ENCODE data around the gene STX8.
A peak's percentile ranks its signal among the peaks of the same experiment; 100 is the strongest.

The STX8 gene

GRCh38 chr17:9279893-9280292 lies 295.7 kb downstream of the STX8 start:
- no peak overlapping the region for H3K4me3 Mint-ChIP-seq

GRCh38 chr17:9274973-9275372 lies 300.6 kb downstream of the STX8 start:
- Mint-ChIP-seq H3K27me3 (ENCODE audit: low read depth) (no peaks in the 10 kb centered on the region), H3K27ac (no peak overlapping the region), H3K4me3 (no peak overlapping the region), H3K4me1 (ENCODE audit: low read depth) (peaks cover 12% of the 10 kb centered on the region), H3K36me3 (ENCODE audit: low read depth) (no peaks in the 10 kb centered on the region), H3K9me3 (no peaks in the 10 kb centered on the region)
- no peak for DNase-seq (ENCODE audit: low spot score)

More at GRCh38 chr17:9279893-9280292, 295.7 kb downstream of the STX8 start:
- no peak overlapping the region for H3K27ac Mint-ChIP-seq
- H3K27me3 Mint-ChIP-seq (ENCODE audit: low read depth), result no peaks in the 10 kb centered on the region
- H3K4me1 Mint-ChIP-seq (ENCODE audit: low read depth), result no peaks in the 10 kb centered on the region
- no peaks in the 10 kb centered on the region for H3K9me3 Mint-ChIP-seq
- no peaks in the 10 kb centered on the region for H3K36me3 Mint-ChIP-seq (ENCODE audit: low read depth)
- DNase-seq (ENCODE audit: low spot score), result no peak

DNA sequence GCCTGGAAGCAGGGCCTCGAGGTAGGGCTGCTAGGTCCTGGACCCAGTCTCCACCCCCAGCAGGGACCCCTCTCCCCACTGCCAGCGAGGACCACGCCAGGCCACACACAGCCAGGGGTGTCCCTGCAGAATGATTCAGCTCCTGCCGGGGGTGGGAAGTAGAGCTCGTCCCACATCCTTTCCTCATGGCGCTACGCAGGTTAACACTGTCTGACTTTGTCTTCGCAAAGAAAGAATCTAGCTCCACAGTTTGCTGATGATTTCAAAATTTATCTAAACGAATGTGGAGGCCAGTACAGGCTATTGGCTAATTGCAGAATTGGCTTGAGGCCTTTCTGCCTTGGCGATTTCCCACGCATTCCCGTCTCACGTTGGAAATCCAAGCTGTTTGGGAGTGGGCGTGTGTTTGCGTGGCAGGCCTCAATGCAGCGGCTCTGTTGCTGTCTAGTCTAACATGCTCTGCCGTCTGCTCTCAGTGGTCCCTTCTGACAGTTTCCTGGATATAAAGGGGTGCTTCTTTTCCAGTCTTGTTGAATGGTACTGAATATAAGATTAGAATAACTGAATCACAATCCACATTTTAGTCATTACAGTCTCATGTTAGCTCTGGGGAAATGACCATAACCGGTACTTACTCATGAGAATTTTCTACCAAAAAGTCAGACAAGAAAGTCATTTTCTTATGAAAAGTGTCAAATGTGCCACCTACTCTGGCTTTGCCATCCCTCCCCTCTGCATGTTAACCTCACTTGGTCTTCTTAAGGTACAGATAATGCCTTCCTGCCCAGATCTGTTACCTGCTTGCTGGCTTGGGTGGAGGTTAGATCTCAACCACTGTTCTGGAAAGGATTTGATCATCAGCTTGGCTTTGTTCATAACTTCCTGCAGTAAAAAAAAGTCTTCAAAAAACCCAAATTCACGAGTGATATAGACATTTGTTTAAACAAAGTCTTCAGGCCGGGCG lies 301.9 kb downstream of the STX8 start:
- peak; percentile 62 for DNase-seq (ENCODE audit: low spot score)
- Mint-ChIP-seq H3K27me3 (ENCODE audit: low read depth) (no peaks in the 10 kb centered on the region), H3K9me3 (no peaks in the 10 kb centered on the region), H3K36me3 (ENCODE audit: low read depth) (no peaks in the 10 kb centered on the region), H3K4me3 (peak overlapping the region; percentile 3), H3K27ac (peak overlapping the region; percentile 26), H3K4me1 (ENCODE audit: low read depth) (peaks cover 12% of the 10 kb centered on the region)

GRCh38 chr17:9272501-9273200 lies 303.0 kb downstream of the STX8 start:
- no peaks in the 10 kb centered on the region for H3K36me3 Mint-ChIP-seq (ENCODE audit: low read depth)
- no peak overlapping the region for H3K27ac Mint-ChIP-seq
- no peak for DNase-seq (ENCODE audit: low spot score)
- H3K9me3 Mint-ChIP-seq, result no peaks in the 10 kb centered on the region
- no peaks in the 10 kb centered on the region for H3K27me3 Mint-ChIP-seq (ENCODE audit: low read depth)
- no peak overlapping the region for H3K4me3 Mint-ChIP-seq
- peaks cover 12% of the 10 kb centered on the region for H3K4me1 Mint-ChIP-seq (ENCODE audit: low read depth)

DNA sequence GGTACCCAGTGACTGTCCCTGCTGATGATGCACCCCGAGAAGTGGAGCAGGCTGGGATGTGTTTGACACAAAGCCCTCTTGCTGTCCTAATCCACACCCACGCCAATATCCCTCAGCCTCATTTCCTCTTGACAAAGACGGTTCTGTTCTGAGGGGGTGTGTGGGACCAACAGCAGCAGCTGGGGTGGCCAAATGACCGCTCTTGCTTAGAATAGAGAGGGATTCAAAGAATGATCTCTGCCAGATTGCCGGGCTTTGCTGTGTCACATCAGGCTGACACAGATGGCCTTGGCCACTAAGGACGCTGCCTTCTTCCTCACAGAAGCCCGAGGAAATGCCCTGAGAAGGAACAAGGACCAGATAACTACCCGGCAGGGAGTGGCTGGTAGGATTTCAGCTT lies 303.6 kb downstream of the STX8 start:
- no peak for DNase-seq (ENCODE audit: low spot score)
- Mint-ChIP-seq H3K27ac (no peak overlapping the region), H3K9me3 (no peaks in the 10 kb centered on the region), H3K4me3 (no peak overlapping the region), H3K4me1 (ENCODE audit: low read depth) (peaks cover 12% of the 10 kb centered on the region), H3K27me3 (ENCODE audit: low read depth) (no peaks in the 10 kb centered on the region), H3K36me3 (ENCODE audit: low read depth) (no peaks in the 10 kb centered on the region)

- Mint-ChIP-seq H3K27ac (no peak overlapping the region), H3K36me3 (ENCODE audit: low read depth) (no peaks in the 10 kb centered on the region), H3K9me3 (no peaks in the 10 kb centered on the region), H3K4me3 (no peak overlapping the region), H3K4me1 (ENCODE audit: low read depth) (peaks cover 12% of the 10 kb centered on the region), H3K27me3 (ENCODE audit: low read depth) (no peaks in the 10 kb centered on the region)
- no peak for DNase-seq (ENCODE audit: low spot score)
These were observed 304.7 kb downstream of the STX8 start for GRCh38 chr17:9270921-9271320.

DNA sequence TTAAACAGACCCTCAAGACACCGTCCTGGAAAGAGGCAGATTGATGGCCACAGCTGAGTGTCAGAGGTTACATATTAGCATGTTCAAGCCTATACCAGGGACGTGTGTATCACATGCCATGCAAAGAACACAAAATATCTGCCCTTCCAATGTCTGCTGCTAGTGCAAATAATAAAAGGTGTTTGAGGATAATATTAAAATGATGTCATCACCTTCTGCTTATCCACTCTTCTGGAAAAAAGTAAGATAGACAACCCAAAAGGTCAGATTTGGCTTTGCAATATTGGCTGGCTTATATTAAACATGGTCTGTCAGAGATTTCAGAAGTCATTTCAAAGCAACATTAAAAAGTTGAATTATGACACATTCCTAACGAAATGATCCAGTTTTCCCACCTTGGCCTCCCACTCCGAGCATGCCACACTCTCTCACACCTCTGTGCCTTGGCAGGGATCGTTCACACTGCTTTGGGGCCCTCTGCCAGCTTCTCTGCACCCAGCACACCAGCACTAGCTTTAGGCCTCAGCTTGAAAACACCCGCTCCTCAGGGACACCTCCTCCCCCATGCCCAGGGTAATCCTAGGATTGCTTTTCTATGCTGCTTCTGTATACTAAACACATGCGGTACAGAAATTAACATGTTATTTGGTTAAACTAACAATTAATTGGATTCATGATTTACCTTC lies 306.1 kb downstream of the STX8 start:
- Mint-ChIP-seq H3K36me3 (ENCODE audit: low read depth) (no peaks in the 10 kb centered on the region), H3K9me3 (no peaks in the 10 kb centered on the region), H3K27ac (no peak overlapping the region), H3K4me3 (no peak overlapping the region), H3K4me1 (ENCODE audit: low read depth) (peaks cover 12% of the 10 kb centered on the region), H3K27me3 (ENCODE audit: low read depth) (no peaks in the 10 kb centered on the region)
- no peak for DNase-seq (ENCODE audit: low spot score)

GRCh38 chr17:9268546-9268945 lies 307.1 kb downstream of the STX8 start:
- H3K4me1 Mint-ChIP-seq (ENCODE audit: low read depth), result peaks cover 5% of the 10 kb centered on the region
- no peak overlapping the region for H3K27ac Mint-ChIP-seq
- H3K27me3 Mint-ChIP-seq (ENCODE audit: low read depth), result no peaks in the 10 kb centered on the region
- peaks cover 5% of the 10 kb centered on the region for H3K9me3 Mint-ChIP-seq
- no peak for DNase-seq (ENCODE audit: low spot score)
- H3K4me3 Mint-ChIP-seq, result no peak overlapping the region
- peaks cover 1% of the 10 kb centered on the region for H3K36me3 Mint-ChIP-seq (ENCODE audit: low read depth)

DNA sequence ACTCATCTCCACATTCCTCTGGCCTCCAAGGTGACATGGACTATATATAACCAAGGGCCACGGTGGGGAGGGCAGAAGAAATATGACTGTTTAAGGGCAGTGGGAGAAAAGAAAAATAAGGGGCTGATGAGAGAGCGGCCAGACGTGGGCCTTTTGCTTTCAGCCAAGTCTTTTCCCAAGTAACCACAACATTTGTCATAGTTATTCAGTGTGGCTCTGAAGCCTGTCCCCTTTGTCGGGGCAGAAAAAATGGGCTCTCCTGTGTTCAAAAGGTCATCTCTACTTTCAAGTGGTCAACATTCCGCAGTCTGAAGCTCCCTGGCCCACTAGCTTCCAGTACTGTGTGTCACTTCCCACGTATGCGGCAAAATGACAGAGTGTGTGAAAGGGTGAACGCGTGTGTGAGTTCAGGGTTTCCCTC lies 308.9 kb downstream of the STX8 start:
- Mint-ChIP-seq H3K4me3 (no peak overlapping the region), H3K27me3 (ENCODE audit: low read depth) (no peaks in the 10 kb centered on the region), H3K4me1 (ENCODE audit: low read depth) (no peaks in the 10 kb centered on the region), H3K9me3 (peaks cover 5% of the 10 kb centered on the region), H3K36me3 (ENCODE audit: low read depth) (peaks cover 1% of the 10 kb centered on the region), H3K27ac (no peak overlapping the region)
- DNase-seq (ENCODE audit: low spot score), result no peak

- Mint-ChIP-seq H3K4me3 (no peak overlapping the region), H3K27ac (no peak overlapping the region), H3K27me3 (ENCODE audit: low read depth) (no peaks in the 10 kb centered on the region), H3K4me1 (ENCODE audit: low read depth) (peaks cover 1% of the 10 kb centered on the region), H3K36me3 (ENCODE audit: low read depth) (peaks cover 1% of the 10 kb centered on the region), H3K9me3 (peaks cover 5% of the 10 kb centered on the region)
- DNase-seq (ENCODE audit: low spot score), result no peak
These were observed 309.5 kb downstream of the STX8 start for GRCh38 chr17:9266031-9266680.

DNA sequence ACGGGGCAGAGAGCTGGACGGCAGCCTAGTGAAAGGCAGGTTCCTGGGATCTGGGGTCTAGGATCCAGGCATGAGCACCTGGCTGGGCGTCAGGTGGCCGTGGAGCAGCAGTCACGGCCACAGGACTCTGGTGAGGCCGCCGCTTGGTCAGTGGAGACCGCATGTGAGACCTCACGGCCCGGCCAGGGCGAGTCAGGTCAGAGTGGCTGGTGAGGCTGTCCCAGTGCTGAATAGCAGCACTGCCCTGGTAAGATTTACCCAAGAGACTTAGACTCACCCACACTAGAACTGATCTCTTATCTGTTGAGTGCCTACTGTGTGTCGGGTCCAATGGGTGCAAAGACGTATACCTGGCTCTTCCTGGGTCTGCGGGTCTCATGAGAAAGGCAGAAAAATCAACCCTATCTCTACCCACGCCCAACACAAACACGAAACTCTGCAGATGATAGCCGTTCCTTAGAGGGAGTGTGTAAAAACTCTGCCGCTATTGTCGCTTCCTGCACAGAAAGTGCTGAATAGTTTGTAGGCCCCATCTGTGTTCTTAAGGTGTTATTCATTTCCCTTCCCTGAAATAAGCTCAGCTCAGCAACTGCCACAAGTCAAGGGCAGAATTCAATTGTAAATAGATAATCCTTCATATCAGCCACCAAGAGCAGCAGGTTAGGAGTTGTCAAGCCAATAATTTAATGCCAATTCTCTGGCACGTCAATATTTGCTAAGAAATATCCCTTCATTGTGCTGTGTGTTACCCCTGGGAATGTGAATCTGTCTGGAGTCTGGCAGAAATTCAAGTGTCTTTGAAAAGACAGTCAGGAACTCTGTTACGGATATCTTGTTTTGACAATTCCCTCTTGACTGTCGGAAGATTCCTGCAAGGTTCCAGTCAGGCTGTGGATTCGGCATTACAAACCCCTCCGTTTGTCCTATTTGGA lies 314.3 kb downstream of the STX8 start:
- H3K4me1 Mint-ChIP-seq (ENCODE audit: low read depth), result peaks cover 1% of the 10 kb centered on the region
- no peak for DNase-seq (ENCODE audit: low spot score)
- no peak overlapping the region for H3K4me3 Mint-ChIP-seq
- H3K27me3 Mint-ChIP-seq (ENCODE audit: low read depth), result no peaks in the 10 kb centered on the region
- H3K9me3 Mint-ChIP-seq, result peaks cover 5% of the 10 kb centered on the region
- peaks cover 1% of the 10 kb centered on the region for H3K36me3 Mint-ChIP-seq (ENCODE audit: low read depth)
- H3K27ac Mint-ChIP-seq, result no peak overlapping the region

GRCh38 chr17:9259419-9259818 lies 316.2 kb downstream of the STX8 start:
- Mint-ChIP-seq H3K4me3 (no peak overlapping the region), H3K9me3 (peaks cover 5% of the 10 kb centered on the region), H3K27me3 (ENCODE audit: low read depth) (no peaks in the 10 kb centered on the region), H3K27ac (no peak overlapping the region), H3K4me1 (ENCODE audit: low read depth) (peaks cover 3% of the 10 kb centered on the region), H3K36me3 (ENCODE audit: low read depth) (peaks cover 1% of the 10 kb centered on the region)
- DNase-seq (ENCODE audit: low spot score), result no peak
